Erythroblast (primary cell): ENCODE data around the gene FLCN.

ENCODE experiments used
- DNase-seq, 2 experiments: peaks; one replicate each; lab custom pipeline; 2025; lab: John Stamatoyannopoulos, UW
- GATA1 ChIP-seq: IDR thresholded peaks from 2 replicates; pipeline ENCODE4 v1.6.1; 2011; ENCODE audit warnings: low read depth, mild to moderate bottlenecking, control low read depth, low read length, moderate library complexity
- POLR2A ChIP-seq: IDR thresholded peaks from 2 replicates; pipeline ENCODE4 v1.6.1; 2011; ENCODE audit warnings: mild to moderate bottlenecking, low read length

Gene FLCN

DNA sequence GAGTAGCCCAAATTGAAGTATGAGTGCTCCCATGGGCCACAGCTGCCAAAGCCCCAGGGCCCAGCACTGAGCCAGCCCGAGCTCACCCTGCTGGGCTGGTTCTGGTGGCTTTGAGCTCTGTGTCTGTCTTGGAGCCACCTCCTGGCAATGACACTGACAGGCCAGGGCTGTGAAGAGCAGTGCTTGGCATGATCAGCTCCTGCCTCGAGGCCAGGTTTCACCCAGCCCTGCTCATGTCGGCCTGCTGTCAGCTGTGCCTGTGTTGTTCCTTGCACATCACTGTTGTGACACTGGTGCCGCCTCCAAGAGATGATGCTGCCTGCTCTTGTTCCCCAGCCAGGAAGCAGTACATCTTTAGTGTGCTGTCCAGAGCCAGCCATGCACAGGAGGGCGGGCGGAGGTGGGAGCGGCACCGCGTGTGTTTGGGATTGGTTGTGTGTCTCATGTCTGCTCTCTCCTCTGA, 56.8 kb downstream of the FLCN start:
- TF ChIP-seq POLR2A (no peak), GATA1 (no peak)
- no peak for DNase-seq

- DNase-seq: no peak
Measured at GRCh38 chr17:17179371-17179827, 57.6 kb downstream of the FLCN start.

DNA sequence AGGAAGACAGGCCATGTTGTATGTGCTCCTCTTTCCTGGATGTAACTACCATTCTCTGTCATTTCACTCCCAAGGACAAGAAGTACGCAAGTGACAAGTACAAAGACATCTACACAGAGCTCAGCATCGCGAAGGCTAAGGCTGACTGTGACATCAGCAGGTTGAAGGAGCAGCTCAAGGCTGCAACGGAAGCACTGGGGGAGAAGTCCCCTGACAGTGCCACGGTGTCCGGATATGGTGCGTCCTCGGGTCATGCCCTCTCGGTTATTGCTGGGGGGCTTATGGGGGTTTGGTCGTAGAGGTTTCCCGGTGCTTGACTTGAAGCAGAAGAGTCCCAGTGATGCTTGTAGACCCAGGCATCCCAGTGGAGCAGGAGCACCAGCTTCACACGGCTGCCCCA, 59.8 kb downstream of the FLCN start:
- no peak for DNase-seq
- no peak for TF ChIP-seq POLR2A

More at GRCh38 chr17:17179371-17179827, 57.6 kb downstream of the FLCN start:
- TF ChIP-seq GATA1: no peak
- no peak for TF ChIP-seq POLR2A

- TF ChIP-seq GATA1 (no peak), POLR2A (no peak)
- DNase-seq: no peak
Measured at GRCh38 chr17:17176341-17176740, 60.6 kb downstream of the FLCN start.

GRCh38 chr17:17175917-17176316, 61.1 kb downstream of the FLCN start:
- no peak for TF ChIP-seq POLR2A
- TF ChIP-seq GATA1: no peak
- DNase-seq: no peak

DNA sequence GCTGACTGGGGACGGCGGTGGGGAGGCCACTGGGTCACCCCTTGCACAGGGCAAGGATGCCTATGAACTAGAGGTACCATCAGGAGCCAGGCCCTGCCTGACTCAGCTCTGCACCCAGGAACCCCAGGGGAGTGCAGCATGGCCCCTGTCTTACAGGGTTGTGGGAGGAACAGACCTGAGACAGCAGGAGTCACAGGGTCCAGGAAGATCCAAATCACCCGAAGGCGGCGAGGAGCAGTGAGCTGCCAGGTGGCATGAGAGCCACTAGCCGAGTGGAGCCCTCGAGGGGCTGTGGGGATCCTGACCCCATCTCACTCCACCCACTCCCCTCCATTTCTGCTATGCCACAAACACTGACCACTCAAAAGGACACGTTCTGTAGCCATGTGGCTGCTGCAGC, 61.6 kb downstream of the FLCN start:
- no peak for TF ChIP-seq GATA1
- no peak for TF ChIP-seq POLR2A
- no peak for DNase-seq

DNA sequence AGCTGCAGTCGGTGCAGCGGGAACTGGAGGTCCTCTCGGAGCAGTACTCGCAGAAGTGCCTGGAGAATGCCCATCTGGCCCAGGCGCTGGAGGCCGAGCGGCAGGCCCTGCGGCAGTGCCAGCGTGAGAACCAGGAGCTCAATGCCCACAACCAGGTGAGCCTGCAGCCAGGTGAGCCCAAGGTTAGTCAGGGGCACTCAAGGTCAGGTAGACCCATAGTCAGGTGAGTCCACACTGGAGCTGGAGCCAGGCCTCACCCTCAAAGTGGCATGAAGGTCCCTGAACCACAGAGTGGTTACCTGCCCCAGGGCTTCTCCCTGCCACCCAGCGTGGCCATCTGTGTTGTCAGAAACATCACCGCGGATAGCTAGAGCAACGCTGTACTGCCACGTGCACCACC, 63.0 kb downstream of the FLCN start:
- TF ChIP-seq GATA1 (no peak), POLR2A (no peak)
- DNase-seq: no peak

DNA sequence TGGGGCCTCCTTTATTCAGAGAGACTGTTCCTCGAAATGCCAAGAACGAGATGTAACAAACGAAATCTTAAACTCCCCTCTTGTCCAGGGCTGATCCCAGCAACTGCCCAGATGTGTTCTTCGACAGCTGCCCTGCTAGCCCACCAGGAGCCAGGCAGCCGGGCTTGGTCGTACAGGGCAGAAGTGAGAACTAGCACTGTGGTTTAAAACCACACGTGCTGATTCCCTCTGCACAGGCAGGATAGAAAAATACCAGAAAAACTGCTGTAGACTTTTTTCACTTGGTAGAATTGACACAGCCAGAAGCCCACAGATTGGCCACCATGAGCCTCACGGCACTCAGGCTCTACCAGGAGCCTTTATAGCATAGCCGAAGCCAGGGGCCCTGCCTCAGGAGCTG, 64.0 kb downstream of the FLCN start:
- DNase-seq: no peak
- TF ChIP-seq GATA1 (no peak), POLR2A (no peak)

GRCh38 chr17:17172001-17172939, 64.7 kb downstream of the FLCN start:
- TF ChIP-seq GATA1: no peak
- TF ChIP-seq POLR2A: no peak
- DNase-seq: no peak

- no peak for TF ChIP-seq GATA1
- TF ChIP-seq POLR2A: no peak
- DNase-seq: no peak
Measured at GRCh38 chr17:17171186-17171585, 65.8 kb downstream of the FLCN start.

DNA sequence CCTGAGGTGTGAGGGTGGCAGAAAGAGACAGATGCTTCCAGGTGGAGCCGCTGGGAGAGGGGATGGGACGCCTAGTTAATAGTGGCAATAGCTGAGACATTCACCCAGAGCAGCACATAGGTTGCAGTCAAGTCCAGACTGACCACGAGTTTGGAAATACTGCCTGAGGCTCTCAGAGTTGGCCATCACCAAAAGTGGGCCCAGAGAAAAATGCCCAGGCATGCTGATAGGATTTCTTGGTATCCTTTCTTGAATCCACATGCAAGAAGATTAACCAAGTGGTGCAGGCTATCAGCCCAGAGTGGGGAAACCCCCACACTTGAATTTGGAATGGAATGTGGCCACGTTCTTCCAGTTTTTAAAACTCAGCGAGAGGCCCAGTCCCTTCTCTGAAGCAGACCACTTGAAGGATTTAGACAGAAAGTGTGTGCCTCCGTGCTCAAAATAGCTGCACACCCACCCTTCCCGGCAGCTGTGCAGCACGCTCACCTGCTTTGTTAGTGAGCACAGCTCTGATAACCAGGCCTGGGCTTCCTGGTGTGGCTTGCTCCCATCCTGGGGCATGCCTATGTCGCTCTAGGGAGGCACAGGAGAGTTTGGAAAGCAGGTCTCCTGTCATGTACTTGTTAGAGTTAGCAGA, 66.5 kb downstream of the FLCN start:
- no peak for DNase-seq
- TF ChIP-seq POLR2A (no peak), GATA1 (no peak)

DNA sequence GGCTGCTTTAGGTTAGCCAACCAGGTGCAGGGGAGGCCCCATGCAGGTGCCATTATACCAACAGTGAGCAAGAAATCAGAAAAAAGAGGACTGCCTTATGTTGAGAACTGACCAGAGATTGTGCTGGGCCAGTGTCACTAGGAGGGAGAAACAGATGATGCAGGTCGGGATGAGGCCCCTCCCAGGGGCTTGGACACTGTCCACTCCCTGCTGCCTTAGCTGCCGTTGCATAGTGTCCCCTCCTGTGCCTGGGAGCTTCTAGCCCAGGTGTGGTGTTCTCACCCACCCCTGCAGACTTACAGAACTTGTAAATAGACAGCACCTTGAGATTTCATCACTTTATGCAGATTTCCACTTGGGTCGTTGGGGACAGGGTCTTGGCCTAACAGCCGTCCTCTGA, 67.6 kb downstream of the FLCN start:
- TF ChIP-seq POLR2A (no peak), GATA1 (no peak)
- no peak for DNase-seq

GRCh38 chr17:17168401-17168800, 68.6 kb downstream of the FLCN start:
- no peak for DNase-seq
- no peak for TF ChIP-seq GATA1
- TF ChIP-seq POLR2A: no peak

- TF ChIP-seq POLR2A: no peak
Measured at GRCh38 chr17:17167986-17168385, 69.0 kb downstream of the FLCN start.

DNA sequence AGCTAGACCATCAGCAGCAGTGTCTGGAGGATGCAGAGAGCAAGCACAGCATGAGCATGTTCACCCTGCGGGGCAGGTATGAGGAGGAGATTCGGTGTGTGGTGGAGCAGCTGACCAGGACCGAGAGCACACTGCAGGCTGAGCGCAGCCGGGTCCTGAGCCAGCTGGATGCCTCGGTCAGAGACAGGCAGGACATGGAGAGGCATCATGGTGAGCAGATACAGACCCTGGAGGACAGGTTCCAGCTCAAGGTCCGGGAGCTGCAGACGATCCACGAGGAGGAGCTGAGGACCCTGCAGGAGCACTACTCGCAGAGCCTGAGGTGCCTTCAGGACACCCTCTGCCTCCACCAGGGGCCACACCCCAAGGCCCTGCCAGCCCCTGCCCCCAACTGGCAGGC, 69.6 kb downstream of the FLCN start:
- no peak for DNase-seq
- no peak for TF ChIP-seq POLR2A
- TF ChIP-seq GATA1: no peak

More at GRCh38 chr17:17167986-17168385, 69.0 kb downstream of the FLCN start:
- DNase-seq: no peak
